Lower leg skin (tissue), 3 donors: ENCODE data around the gene CCDC186.

Experiments
- POLR2A ChIP-seq, 2 donors: fragments of 450-650 bp; IDR thresholded peaks; one replicate each; pipeline ENCODE4 v1.6.1; 2016 to 2017; ENCODE audit warnings: antibody characterized with exemption in 2 of 2, mild to moderate bottlenecking in 1 of 2, moderate library complexity in 1 of 2
- TF ChIP-seq, protein P1 (sequence below), 3 donors: fragments of 450-650 bp; IDR thresholded peaks; one replicate each; pipeline ENCODE4 v1.5.1; 2016; ENCODE audit warnings: antibody characterized with exemption in 3 of 3, mild to moderate bottlenecking in 3 of 3, moderate library complexity in 2 of 3

DNA sequence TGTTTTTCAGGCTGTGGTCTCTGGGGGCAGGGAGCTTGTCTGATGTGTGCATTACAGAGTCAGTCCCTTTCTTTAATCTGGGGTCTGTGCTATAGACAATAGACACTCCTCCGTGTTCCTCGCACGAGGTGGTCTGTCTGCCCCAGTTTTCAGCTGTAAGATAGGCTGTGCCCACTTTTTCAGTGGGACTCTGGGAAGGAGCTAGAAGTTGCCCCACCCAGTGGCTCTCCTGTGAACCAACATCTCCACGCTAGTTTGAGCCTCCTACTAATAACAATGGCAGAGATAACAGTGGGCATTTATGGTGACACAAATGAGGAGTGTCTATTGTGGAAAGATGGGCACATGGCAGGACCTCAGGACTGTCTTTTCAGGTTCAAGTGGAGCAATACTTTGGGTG lies 86.3 kb downstream of the CCDC186 start:
- TF ChIP-seq, protein P1, sequence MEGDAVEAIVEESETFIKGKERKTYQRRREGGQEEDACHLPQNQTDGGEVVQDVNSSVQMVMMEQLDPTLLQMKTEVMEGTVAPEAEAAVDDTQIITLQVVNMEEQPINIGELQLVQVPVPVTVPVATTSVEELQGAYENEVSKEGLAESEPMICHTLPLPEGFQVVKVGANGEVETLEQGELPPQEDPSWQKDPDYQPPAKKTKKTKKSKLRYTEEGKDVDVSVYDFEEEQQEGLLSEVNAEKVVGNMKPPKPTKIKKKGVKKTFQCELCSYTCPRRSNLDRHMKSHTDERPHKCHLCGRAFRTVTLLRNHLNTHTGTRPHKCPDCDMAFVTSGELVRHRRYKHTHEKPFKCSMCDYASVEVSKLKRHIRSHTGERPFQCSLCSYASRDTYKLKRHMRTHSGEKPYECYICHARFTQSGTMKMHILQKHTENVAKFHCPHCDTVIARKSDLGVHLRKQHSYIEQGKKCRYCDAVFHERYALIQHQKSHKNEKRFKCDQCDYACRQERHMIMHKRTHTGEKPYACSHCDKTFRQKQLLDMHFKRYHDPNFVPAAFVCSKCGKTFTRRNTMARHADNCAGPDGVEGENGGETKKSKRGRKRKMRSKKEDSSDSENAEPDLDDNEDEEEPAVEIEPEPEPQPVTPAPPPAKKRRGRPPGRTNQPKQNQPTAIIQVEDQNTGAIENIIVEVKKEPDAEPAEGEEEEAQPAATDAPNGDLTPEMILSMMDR (IDR thresholded peaks at IDR 0.05): no peak
- TF ChIP-seq POLR2A (IDR thresholded peaks at IDR 0.05): no peak
